Measurements from ENCODE around the gene ELMO1.

- TF ChIP-seq CTCF (IDR thresholded peaks at IDR 0.05) (no peak), POLR2A (IDR thresholded peaks at IDR 0.05) (no peak)
These were observed 250.4 kb downstream of the ELMO1 start for GRCh38 chr7:37198041-37198905.

Data from body of pancreas (tissue), 4 donors.